Ovary (tissue), 9 donors: ENCODE data around the gene IGFBP2. TPM values are rescaled to one million over a fixed set of nuclear protein-coding genes. Genes with fewer than 3 reads are reported as not detected.

ENCODE experiments used
- DNase-seq, 5 donors: peaks; one replicate each; pipeline ENCODE4 v3.0.0-alpha.2; 2019 to 2020
- H3K27ac ChIP-seq, 2 donors: fragments of 200-600 bp; one replicate each; pipeline versions ENCODE4 v1.5.1 to v1.8.0; 2019 to 2022
- H3K27me3 ChIP-seq: fragments of 200-600 bp; one replicate; pipeline ENCODE4 v1.8.0; 2022
- H3K36me3 ChIP-seq: fragments of 200-600 bp; sonication (generic); one replicate; pipeline ENCODE4 v1.5.1; 2019
- H3K4me1 ChIP-seq: one replicate; pipeline ENCODE4 v1.8.1; 2013; ENCODE audit warnings: mild to moderate bottlenecking, moderate library complexity; ENCODE audit not compliant: insufficient read depth
- H3K4me3 ChIP-seq: fragments of 200-600 bp; sonication (generic); one replicate; pipeline ENCODE4 v1.5.1; 2017
- H3K9me3 ChIP-seq, 2 donors: fragments of 200-600 bp in 1 of 2; sonication (generic) in 1 of 2; one replicate each; pipeline versions ENCODE4 v1.5.1 to v1.8.1; 2013 to 2019; ENCODE audit warnings: mild to moderate bottlenecking in 1 of 2, moderate library complexity in 1 of 2
- CTCF ChIP-seq, 3 donors: fragments of 450-650 bp in 2 of 3; fragments of 200-600 bp in 1 of 3; IDR thresholded peaks; one replicate each; pipeline versions ENCODE4 v1.5.1 to v1.8.0; 2016 to 2022; ENCODE audit warnings: antibody characterized with exemption in 3 of 3, mild to moderate bottlenecking in 1 of 3
- EP300 ChIP-seq: sonication (generic); formaldehyde crosslinking; IDR thresholded peaks from one replicate; pipeline ENCODE4 v1.6.1; 2017; ENCODE audit warnings: antibody characterized with exemption
- POLR2A ChIP-seq: fragments of 450-650 bp; IDR thresholded peaks from one replicate; pipeline ENCODE4 v1.6.1; 2017; ENCODE audit warnings: antibody characterized with exemption, mild to moderate bottlenecking, moderate library complexity
- WGBS, 3 donors: extraction: QIAGEN DNeasy Blood & Tissue Kit in 1 of 3; methylation state at CpG; one replicate each; pipeline versions ENCODE4 v1.1.5 to v1.1.7; 2013 to 2017; 5-methylcytosine and 5-hydroxymethylcytosine counted together
- intact Hi-C, 4 donors: fragments of 100-400 bp; cut with DNase I; formaldehyde crosslinking; loops; one replicate each; pipeline versions ENCODE4 v1.11.0 to v1.15.1; 2022 to 2023
- polyA plus RNA-seq, 2 donors: library from polyadenylated mRNA; stranded (reverse); fragments of 200-250 nt in 1 of 2; fragments of 350-450 nt in 1 of 2; fragmentation: Illumina TruSeq in 1 of 2; extraction: RNeasy Lipid Tissue Mini Kit (QIAGEN cat#74804) in 1 of 2; gene quantifications; one replicate each; pipeline ENCODE4 v1.2.3, GENCODE V29; 2013 to 2014
- total RNA-seq, 7 donors: library from RNA; depleted of rRNA in 2 of 7; stranded (reverse); fragments of >200 nt in 2 of 7; fragmentation: NEBNext Ultra II Directional in 3 of 7; extraction: Animal tissue kit (Norgen Biotek cat#: 25700) in 3 of 7; gene quantifications; one replicate each; pipeline versions ENCODE4 v1.1.0 to v1.2.4, GENCODE V29; 2016 to 2023
- donor health status: DM: no; HTN: no; CAD: no; lungs with moderate emphysema.
- donor health status: DM: no; HTN: no; CAD: no.
- donor health status: Bipolar disorder and iron deficiency.
- donor health status: DM: yes; HTN: yes; CAD: no.
- donor health status: DM: no; HTN: no; CAD: no.
- donor health status: DM: yes; HTN: yes; CAD: no.

The IGFBP2 gene
- total and polyA plus RNA-seq, 9 donors: 47.2 to 333 (median 165) TPM

GRCh38 chr2:216687646-216688045 lies 54.4 kb downstream of the IGFBP2 start:
- Histone ChIP-seq H3K27me3 (no peaks in the 10 kb centered on the region), H3K27ac (peak overlapping the region in 1 of 2 donors; percentile 21), H3K4me1 (peaks cover 31% of the 10 kb centered on the region), H3K4me3 (no peak overlapping the region), H3K9me3 (no peaks in the 10 kb centered on the region), H3K36me3 (no peaks in the 10 kb centered on the region)
- WGBS, 3 donors: 54 to 76% (median 68%) methylated on average over 4 of the region's 4 CpGs
- intact Hi-C loops: loop anchor here in 1 of 4 donors (10.0 kb wide), 1 partner anchor 1067 kb away; no protein-coding TSS in a partner anchor
- TF ChIP-seq POLR2A (no peak), CTCF (IDR thresholded peaks at IDR 0.05) (peak in 1 of 3 donors; percentile 21)
- peak in 3 of 5 donors; percentile 31 to 46 (median 42) for DNase-seq

GRCh38 chr2:216688731-216689340 lies 55.6 kb downstream of the IGFBP2 start:
- H3K4me1 ChIP-seq: peaks cover 28% of the 10 kb centered on the region
- no peaks in the 10 kb centered on the region for H3K36me3 ChIP-seq
- intact Hi-C loops: loop anchor here in 1 of 4 donors (10.0 kb wide), 1 partner anchor 1066 kb away; no protein-coding TSS in a partner anchor
- WGBS, 3 donors: 38 to 44% (median 40%) methylated on average over 9 of the region's 9 CpGs
- TF ChIP-seq EP300 (no peak), CTCF (IDR thresholded peaks at IDR 0.05) (no peak), POLR2A (no peak)
- H3K27me3 ChIP-seq: no peaks in the 10 kb centered on the region
- H3K4me3 ChIP-seq: peak overlapping the region; percentile 15
- DNase-seq: peak in 4 of 5 donors; percentile 47 to 69 (median 52)
- peak overlapping the region; percentile 16 to 20 for H3K27ac ChIP-seq
- H3K9me3 ChIP-seq: no peaks in the 10 kb centered on the region

GRCh38 chr2:216689397-216689796 lies 56.2 kb downstream of the IGFBP2 start:
- Histone ChIP-seq H3K27ac (peak overlapping the region; percentile 16 to 20), H3K4me3 (peak overlapping the region; percentile 13), H3K36me3 (no peaks in the 10 kb centered on the region), H3K4me1 (peaks cover 24% of the 10 kb centered on the region), H3K27me3 (no peaks in the 10 kb centered on the region), H3K9me3 (no peaks in the 10 kb centered on the region)
- peak in 2 of 5 donors; percentile 24 to 25 for DNase-seq
- TF ChIP-seq CTCF (IDR thresholded peaks at IDR 0.05) (no peak), EP300 (no peak), POLR2A (no peak)
- intact Hi-C loops: loop anchor here in 1 of 4 donors (10.0 kb wide), 1 partner anchor 1065 kb away; no protein-coding TSS in a partner anchor
- 61 to 80% (median 68%) methylated on average over 3 of the region's 3 CpGs for WGBS, 3 donors

- WGBS, 3 donors: 14 to 20% (median 19%) methylated on average over 6 of the region's 6 CpGs
- TF ChIP-seq EP300: no peak
- Histone ChIP-seq H3K36me3 (no peaks in the 10 kb centered on the region), H3K27me3 (no peaks in the 10 kb centered on the region), H3K4me1 (peaks cover 18% of the 10 kb centered on the region), H3K9me3 (no peaks in the 10 kb centered on the region), H3K27ac (peak overlapping the region in 1 of 2 donors; percentile 35), H3K4me3 (peak overlapping the region; percentile 27)
- DNase-seq: peak in 2 of 5 donors; percentile 37 to 44
- intact Hi-C loops: loop anchor here in 3 of 4 donors (5.0 to 10.0 kb wide), 5 partner anchors 494 to 822 kb away; no protein-coding TSS in a partner anchor
Measured at GRCh38 chr2:216690456-216690852, 57.2 kb downstream of the IGFBP2 start.
